ENCODE measurements around the gene MANEAL.
"Not testable (repeated sequence)": the region's sequence is repeated elsewhere in the genome, so short reads cannot be mapped to it uniquely, and the experiment has no call there.

Gene MANEAL

GRCh38 chr1:37767488-37767887, 26.2 kb upstream of the MANEAL start:
- H3K4me3 ChIP-seq, result no peak overlapping the region
- DNase-seq, result no peak
- H3K27me3 ChIP-seq, result peaks cover 0 to 62% of the 10 kb centered on the region in 2 donors
- H3K27ac ChIP-seq, result no peak overlapping the region
- intact Hi-C loops (cut with DNase I; ENCODE audit: low total_unique reads), result no loop called here
- H3K4me1 ChIP-seq, result peaks cover 0 to 6% (median 2%) of the 10 kb centered on the region in 4 donors
- peaks cover 0 to 3% (median 0%) of the 10 kb centered on the region in 3 donors for H3K9me3 ChIP-seq
- no peaks in the 10 kb centered on the region for H3K36me3 ChIP-seq
- no peak for TF ChIP-seq CTCF (IDR thresholded peaks at IDR 0.05)

- H3K27ac ChIP-seq; H3K36me3 ChIP-seq; intact Hi-C loops (cut with DNase I; ENCODE audit: low total_unique reads); H3K4me3 ChIP-seq; DNase-seq; H3K9me3 ChIP-seq; H3K4me1 ChIP-seq: not testable (repeated sequence)
- peaks cover 0 to 23% of the 10 kb centered on the region in 2 donors for H3K27me3 ChIP-seq
Observed at GRCh38 chr1:37771440-37771839, 22.2 kb upstream of the MANEAL start.

GRCh38 chr1:37776946-37777516, 16.6 kb upstream of the MANEAL start:
- H3K27ac ChIP-seq, result no peak overlapping the region
- H3K27me3 ChIP-seq, result peaks cover 0 to 12% of the 10 kb centered on the region in 2 donors
- intact Hi-C loops (cut with DNase I; ENCODE audit: low total_unique reads), result no loop called here
- no peak for TF ChIP-seq CTCF (IDR thresholded peaks at IDR 0.05)
- H3K36me3 ChIP-seq, result no peaks in the 10 kb centered on the region
- H3K4me1 ChIP-seq, result no peaks in the 10 kb centered on the region
- DNase-seq, result no peak
- H3K9me3 ChIP-seq, result peaks cover 0 to 6% (median 0%) of the 10 kb centered on the region in 3 donors
- H3K4me3 ChIP-seq, result no peak overlapping the region

- H3K9me3 ChIP-seq, result no peaks in the 10 kb centered on the region
- no peak for TF ChIP-seq CTCF (IDR thresholded peaks at IDR 0.05)
- intact Hi-C loops (cut with DNase I; ENCODE audit: low total_unique reads), result no loop called here
- no peaks in the 10 kb centered on the region for H3K36me3 ChIP-seq
- no peaks in the 10 kb centered on the region for H3K4me1 ChIP-seq
- no peak overlapping the region for H3K27ac ChIP-seq
- DNase-seq, result no peak
- H3K4me3 ChIP-seq, result no peak overlapping the region
- H3K27me3 ChIP-seq, result peaks cover 0 to 19% of the 10 kb centered on the region in 2 donors
Observed at GRCh38 chr1:37778654-37779053, 15.0 kb upstream of the MANEAL start.

GRCh38 chr1:37782491-37782890, 11.2 kb upstream of the MANEAL start:
- Histone ChIP-seq H3K27me3 (peaks cover 0 to 23% of the 10 kb centered on the region in 2 donors), H3K9me3 (no peaks in the 10 kb centered on the region), H3K4me1 (no peaks in the 10 kb centered on the region), H3K4me3 (no peak overlapping the region), H3K36me3 (no peaks in the 10 kb centered on the region), H3K27ac (no peak overlapping the region)
- intact Hi-C loops (cut with DNase I; ENCODE audit: low total_unique reads), result no loop called here
- no peak for TF ChIP-seq CTCF (IDR thresholded peaks at IDR 0.05)
- no peak for DNase-seq

- Histone ChIP-seq H3K9me3 (no peaks in the 10 kb centered on the region), H3K36me3 (no peaks in the 10 kb centered on the region), H3K27me3 (peaks cover 0 to 14% of the 10 kb centered on the region in 2 donors), H3K4me3 (peak overlapping the region; percentile 55 to 67), H3K27ac (no peak overlapping the region), H3K4me1 (peaks cover 0 to 25% (median 18%) of the 10 kb centered on the region in 4 donors)
- TF ChIP-seq CTCF (IDR thresholded peaks at IDR 0.05), result no peak
- intact Hi-C loops (cut with DNase I; ENCODE audit: low total_unique reads), result no loop called here
- DNase-seq, result no peak
Observed at GRCh38 chr1:37792943-37793686, 532 bp upstream of the MANEAL start.

Data from tibial artery (tissue), 4 donors.